GM12874 (cell line): Measurements from ENCODE around the gene FAF1.

Experiments used
- CTCF ChIP-seq: IDR thresholded peaks from 2 replicates; pipeline ENCODE4 v1.5.1; 2011; ENCODE audit warnings: low read depth, mild to moderate bottlenecking, control low read depth, low read length, moderate library complexity; ENCODE audit not compliant: insufficient read depth

FAF1 gene

GRCh38 chr1:50553921-50554320, 406.1 kb downstream of the FAF1 start:
- no peak for TF ChIP-seq CTCF

- TF ChIP-seq CTCF = no peak
Observed at GRCh38 chr1:50548243-50548642, 411.8 kb downstream of the FAF1 start.

- TF ChIP-seq CTCF = no peak
Observed at GRCh38 chr1:50542362-50542761, 417.7 kb downstream of the FAF1 start.

GRCh38 chr1:50538476-50538875, 421.6 kb downstream of the FAF1 start:
- TF ChIP-seq CTCF = no peak

- no peak for TF ChIP-seq CTCF
Observed at GRCh38 chr1:50531601-50532000, 428.5 kb downstream of the FAF1 start.

- no peak for TF ChIP-seq CTCF
Observed at GRCh38 chr1:50531027-50531426, 429.0 kb downstream of the FAF1 start.

- TF ChIP-seq CTCF = no peak
Observed at GRCh38 chr1:50529510-50529909, 430.6 kb downstream of the FAF1 start.
